H1 (cell line): Measurements from ENCODE around the gene TSHZ2. TPM values are rescaled to one million over a fixed set of nuclear protein-coding genes. Genes with fewer than 3 reads are reported as not detected.

Experiments used
- CTCF ChIA-PET: fragments of 300-600 bp; sonication (Branson Sonifier 250); formaldehyde crosslinking; loops from one replicate; lab custom pipeline; 2021; ENCODE audit not compliant: partially characterized antibody; lab: Charles Lee
- POLR2A ChIA-PET: fragments of 300-600 bp; sonication (Branson Sonifier 250); formaldehyde crosslinking; loops from one replicate; lab custom pipeline; 2021; ENCODE audit warnings: inconsistent platforms; ENCODE audit not compliant: partially characterized antibody; lab: Charles Lee
- DNase-seq, 2 experiments: peaks; one replicate each; pipeline versions ENCODE4 v3.0.0 to v3.0.0-alpha.2; 2010 to 2022; ENCODE audit warnings: low spot score in 2 of 2, low read depth in 1 of 2, mixed read lengths in 1 of 2
- FAIRE-seq: peaks from 2 replicates; lab custom pipeline; 2011; peaks lifted over from hg19 to GRCh38; lab: Jason Lieb, UNC
- H2AFZ ChIP-seq: 2 replicates; pipeline ENCODE4 v1.8.1; 2012; ENCODE audit warnings: low read length, inconsistent platforms
- H2AK5ac ChIP-seq: 2 replicates; pipeline ENCODE4 v1.6.1; 2013; ENCODE audit warnings: low read depth, low read length
- H2BK120ac ChIP-seq: replicated peaks from 2 replicates; pipeline ENCODE3; 2013; ENCODE audit warnings: low read depth, low read length, inconsistent platforms
- H2BK12ac ChIP-seq: 2 replicates; pipeline ENCODE4 v1.6.1; 2013; ENCODE audit warnings: low read depth, low read length
- H2BK15ac ChIP-seq: 2 replicates; pipeline ENCODE4 v1.6.1; 2013; ENCODE audit warnings: low read length
- H2BK20ac ChIP-seq: 2 replicates; pipeline ENCODE4 v1.6.1; 2013; ENCODE audit warnings: low read length
- H2BK5ac ChIP-seq: 2 replicates; pipeline ENCODE4 v1.6.1; 2013; ENCODE audit warnings: low read depth, low read length
- H3K14ac ChIP-seq: 2 replicates; pipeline ENCODE4 v1.6.1; 2013; ENCODE audit warnings: inconsistent platforms; ENCODE audit not compliant: insufficient read length
- H3K18ac ChIP-seq: 2 replicates; pipeline ENCODE4 v1.6.1; 2013; ENCODE audit warnings: low read length; ENCODE audit errors: extremely low read depth
- H3K23ac ChIP-seq: 2 replicates; pipeline ENCODE4 v1.6.1; 2013; ENCODE audit warnings: inconsistent platforms; ENCODE audit not compliant: insufficient read length
- H3K23me2 ChIP-seq: 2 replicates; pipeline ENCODE4 v1.6.1; 2013; ENCODE audit warnings: low read depth, low read length
- H3K27ac ChIP-seq: 2 replicates; pipeline ENCODE4 v1.6.1; 2011; ENCODE audit warnings: low read depth, low read length, inconsistent platforms
- H3K27me3 ChIP-seq, 4 experiments: replicated peaks in 1 of 4; 1 replicate in 1 of 4; 2 replicates in 3 of 4; pipeline versions ENCODE4 v1.6.1 to v1.8.1; 2011 to 2013; ENCODE audit warnings: low read length in 3 of 4, mild to moderate bottlenecking in 3 of 4, inconsistent platforms in 2 of 4, mixed read lengths in 2 of 4, moderate library complexity in 1 of 4; ENCODE audit not compliant: control insufficient read depth in 3 of 4, insufficient read depth in 3 of 4; ENCODE audit errors: extremely low read depth in 1 of 4
- H3K36me3 ChIP-seq, 4 experiments: 2 replicates each; pipeline versions ENCODE4 v1.6.1 to v1.8.1; 2011 to 2013; ENCODE audit warnings: mild to moderate bottlenecking in 4 of 4, low read length in 3 of 4, moderate library complexity in 2 of 4, control low read depth in 1 of 4, inconsistent platforms in 1 of 4; ENCODE audit not compliant: insufficient read depth in 4 of 4, control insufficient read depth in 2 of 4
- H3K4ac ChIP-seq: replicated peaks from 2 replicates; pipeline ENCODE3; 2013; ENCODE audit warnings: low read length, low read depth, mixed read lengths, inconsistent platforms; ENCODE audit not compliant: insufficient read length
- H3K4me1 ChIP-seq, 4 experiments: replicated peaks in 1 of 4; 1 replicate in 1 of 4; 2 replicates in 3 of 4; pipeline versions ENCODE4 v1.6.1 to v1.8.1; 2011 to 2013; ENCODE audit warnings: low read length in 3 of 4, inconsistent platforms in 2 of 4, mixed read lengths in 1 of 4; ENCODE audit not compliant: insufficient read depth in 4 of 4, control insufficient read depth in 3 of 4
- H3K4me2 ChIP-seq, 2 experiments: 2 replicates each; pipeline versions ENCODE4 v1.6.1 to v1.8.1; 2011 to 2013; ENCODE audit warnings: low read depth in 2 of 2, low read length in 2 of 2, control low read depth in 1 of 2, inconsistent platforms in 1 of 2, mild to moderate bottlenecking in 1 of 2; ENCODE audit not compliant: insufficient read depth in 1 of 2
- H3K4me3 ChIP-seq, 4 experiments: fragments of 200-600, 300-600 bp in 1 of 4; sonication (generic), shearing (Covaris generic), sonication (Bioruptor Twin) in 1 of 4; 2 replicates each; pipeline versions ENCODE4 v1.5.1 to v1.8.1; 2011 to 2016; ENCODE audit warnings: low read length in 4 of 4, low read depth in 3 of 4, control low read depth in 2 of 4, inconsistent platforms in 2 of 4, mild to moderate bottlenecking in 2 of 4, mixed read lengths in 1 of 4, moderate library complexity in 1 of 4; ENCODE audit not compliant: insufficient read depth in 2 of 4; ENCODE audit errors: extremely low read depth in 1 of 4
- H3K56ac ChIP-seq: replicated peaks from 2 replicates; pipeline ENCODE3; 2013; ENCODE audit warnings: low read depth, mild to moderate bottlenecking, mixed read lengths, low read length, inconsistent platforms; ENCODE audit not compliant: insufficient read length
- H3K79me1 ChIP-seq: 2 replicates; pipeline ENCODE4 v1.6.1; 2013; ENCODE audit warnings: low read depth, low read length, control low read depth
- H3K79me2 ChIP-seq, 2 experiments: 2 replicates each; pipeline versions ENCODE4 v1.6.1 to v1.8.1; 2012 to 2013; ENCODE audit warnings: low read length in 2 of 2, mild to moderate bottlenecking in 2 of 2, inconsistent platforms in 1 of 2; ENCODE audit not compliant: insufficient read depth in 2 of 2, control insufficient read depth in 1 of 2
- H3K9ac ChIP-seq, 4 experiments: replicated peaks in 1 of 4; 1 replicate in 1 of 4; 2 replicates in 3 of 4; pipeline versions ENCODE4 v1.6.1 to v1.8.1; 2011 to 2013; ENCODE audit warnings: low read depth in 3 of 4, low read length in 3 of 4, control low read depth in 2 of 4, mild to moderate bottlenecking in 2 of 4, moderate library complexity in 2 of 4, inconsistent platforms in 1 of 4; ENCODE audit errors: extremely low read depth in 1 of 4
- H3K9me3 ChIP-seq, 2 experiments: 2 replicates each; pipeline versions ENCODE4 v1.6.1 to v1.8.1; 2012 to 2013; ENCODE audit warnings: mild to moderate bottlenecking in 2 of 2, moderate library complexity in 2 of 2, control low read depth in 1 of 2, inconsistent platforms in 1 of 2, low read depth in 1 of 2, low read length in 1 of 2, mixed read lengths in 1 of 2; ENCODE audit not compliant: insufficient read depth in 2 of 2
- H4K20me1 ChIP-seq, 2 experiments: replicated peaks in 1 of 2; 2 replicates each; pipeline versions ENCODE3 to v1.8.1; 2011 to 2013; ENCODE audit warnings: inconsistent platforms in 2 of 2, low read length in 2 of 2, mild to moderate bottlenecking in 1 of 2; ENCODE audit not compliant: insufficient read depth in 2 of 2, control insufficient read depth in 1 of 2
- H4K5ac ChIP-seq: 2 replicates; pipeline ENCODE4 v1.6.1; 2013; ENCODE audit warnings: low read length, low read depth, mixed read lengths, inconsistent platforms; ENCODE audit not compliant: insufficient read length
- H4K8ac ChIP-seq: 2 replicates; pipeline ENCODE4 v1.8.0; 2013; ENCODE audit warnings: mild to moderate bottlenecking, moderate library complexity, low read length, inconsistent platforms; ENCODE audit not compliant: insufficient read depth; ENCODE audit errors: extremely low read depth
- H4K91ac ChIP-seq: replicated peaks from 2 replicates; pipeline ENCODE3; 2013; ENCODE audit warnings: low read length, mixed read lengths, inconsistent platforms; ENCODE audit not compliant: insufficient read length
- ASH2L ChIP-seq: fragments of 200-600, 300-600 bp; sonication (generic); IDR thresholded peaks from one replicate; pipeline ENCODE4 v1.7.1; 2017; ENCODE audit warnings: low read length
- ATF2 ChIP-seq: IDR thresholded peaks from 2 replicates; pipeline ENCODE4 v1.6.1; 2012; ENCODE audit warnings: low read length, inconsistent platforms
- BCL11A ChIP-seq, 2 experiments: IDR thresholded peaks; one replicate each; pipeline ENCODE4 v1.6.1; 2011; ENCODE audit warnings: low read depth in 2 of 2, low read length in 2 of 2, mild to moderate bottlenecking in 2 of 2
- CEBPB ChIP-seq: IDR thresholded peaks from 2 replicates; pipeline ENCODE4 v1.6.1; 2012; ENCODE audit warnings: low read depth, low read length
- EP300 ChIP-seq, 2 experiments: IDR thresholded peaks; 1 replicate in 1 of 2; 2 replicates in 1 of 2; pipeline ENCODE4 v1.6.1; 2011 to 2012; ENCODE audit warnings: low read depth in 2 of 2, low read length in 2 of 2, mild to moderate bottlenecking in 2 of 2, borderline replicate concordance in 1 of 2, inconsistent platforms in 1 of 2, moderate library complexity in 1 of 2
- NANOG ChIP-seq: IDR thresholded peaks from 2 replicates; pipeline ENCODE4 v1.6.1; 2011; ENCODE audit warnings: low read length, low read depth, mild to moderate bottlenecking, inconsistent platforms; ENCODE audit not compliant: insufficient read depth, poor library complexity, severe bottlenecking
- POU5F1 ChIP-seq: IDR thresholded peaks from 2 replicates; pipeline ENCODE4 v1.6.1; 2011; ENCODE audit warnings: low read depth, mild to moderate bottlenecking, low read length, moderate library complexity
- RAD21 ChIP-seq, 2 experiments: IDR thresholded peaks in 1 of 2; conservative IDR thresholded peaks in 1 of 2; 2 replicates each; pipeline ENCODE4 v1.6.1; 2011; ENCODE audit warnings: low read depth in 2 of 2, low read length in 2 of 2, improper control_type of control experiment in 1 of 2, inconsistent platforms in 1 of 2, mild to moderate bottlenecking in 1 of 2, moderate library complexity in 1 of 2
- RBBP5 ChIP-seq: IDR thresholded peaks from 2 replicates; pipeline ENCODE4 v1.7.1; 2012; ENCODE audit warnings: low read depth, mild to moderate bottlenecking, inconsistent platforms, low read length, moderate library complexity, borderline replicate concordance
- SIN3A ChIP-seq, 2 experiments: IDR thresholded peaks in 1 of 2; conservative IDR thresholded peaks in 1 of 2; 2 replicates each; pipeline ENCODE4 v1.6.1; 2011 to 2012; ENCODE audit warnings: low read length in 2 of 2, improper control_type of control experiment in 1 of 2, low read depth in 1 of 2, mild to moderate bottlenecking in 1 of 2
- TAF7 ChIP-seq: optimal IDR thresholded peaks from 2 replicates; pipeline ENCODE3; 2011; ENCODE audit warnings: low read depth, mild to moderate bottlenecking, inconsistent platforms, low read length, moderate library complexity, borderline replicate concordance
- TEAD4 ChIP-seq: IDR thresholded peaks from 2 replicates; pipeline ENCODE4 v1.6.1; 2012; ENCODE audit warnings: low read depth, low read length, inconsistent platforms, mixed read lengths
- WGBS, 2 experiments: shearing (Covaris generic) in 1 of 2; methylation state at CpG; one replicate each; pipeline versions ENCODE4 v1.1.6 to v1.1.7; 2013 to 2015; ENCODE audit warnings: low lambda C conversion rate in 2 of 2, mixed read lengths in 2 of 2, inconsistent platforms in 1 of 2, low coverage in 1 of 2, missing lambda C conversion rate in 1 of 2; ENCODE audit not compliant: insufficient replicate concordance in 2 of 2, insufficient coverage in 1 of 2, insufficient read length in 1 of 2; ENCODE audit errors: extremely low coverage in 1 of 2, missing lambda C conversion rate in 1 of 2; 5-methylcytosine and 5-hydroxymethylcytosine counted together
- polyA plus RNA-seq, 7 experiments: library from polyadenylated mRNA; depleted of rRNA in 3 of 7; stranded (reverse) in 5 of 7; unstranded in 2 of 7; fragments of >200 nt in 5 of 7; fragments of 200-250 nt in 2 of 7; gene quantifications; 1 replicate in 5 of 7; 2 replicates in 1 of 7; 4 replicates in 1 of 7; pipeline versions ENCODE4 v1.2.1 to v1.2.3, GENCODE V29; 2011 to 2013; ENCODE audit warnings: missing spikeins in 2 of 7, mixed read lengths in 2 of 7
- total RNA-seq: library from RNA; stranded (reverse); fragmentation: NEBNext Ultra II Directional; extraction: Animal tissue kit (Norgen Biotek cat#: 25700); gene quantifications from 2 replicates; pipeline ENCODE4 v1.2.1, GENCODE V29; 2021

Gene TSHZ2
- total and polyA plus RNA-seq, 2 of the 8 experiments (the other 6 are each of a cell fraction or from before 2014, with no cell fraction given) = 0.14 to 0.30 TPM

DNA sequence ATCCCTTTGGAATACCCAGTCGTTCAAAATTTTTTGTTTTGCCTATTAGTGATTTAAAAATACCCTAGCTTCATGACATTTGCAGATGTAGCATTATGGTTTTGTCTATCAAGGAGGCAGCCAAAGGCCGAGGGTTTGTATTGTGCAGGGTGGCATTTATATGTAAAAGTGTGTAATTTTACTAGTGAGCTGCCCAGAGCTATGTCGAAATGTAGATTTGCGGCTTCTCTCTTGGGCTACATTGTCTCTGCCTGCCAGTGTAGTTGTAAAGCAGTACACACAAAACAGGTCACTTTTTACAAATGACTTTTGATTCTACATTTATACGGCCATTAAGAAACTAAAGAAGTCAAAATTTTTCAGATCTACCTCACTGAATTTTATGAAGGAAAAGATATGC is 87.7 kb downstream of the TSHZ2 start:
- FAIRE-seq (no peak), DNase-seq (no peak)
- Histone ChIP-seq H4K8ac (no peak overlapping the region), H3K23ac (no peak overlapping the region), H3K36me3 (no peaks in the 10 kb centered on the region), H4K5ac (no peak overlapping the region), H3K23me2 (peaks cover 2% of the 10 kb centered on the region; the same call in 1 of the 2 replicates), H2BK5ac (no peak overlapping the region), H3K4ac (no peak overlapping the region), H2AFZ (no peak overlapping the region), H3K14ac (no peak overlapping the region), H2BK15ac (no peak overlapping the region), H3K79me2 (no peaks in the 10 kb centered on the region), H2AK5ac (no peak overlapping the region), H4K91ac (no peak overlapping the region), H3K9me3 (no peaks in the 10 kb centered on the region), H3K79me1 (no peaks in the 10 kb centered on the region), H3K27me3 (no peaks in the 10 kb centered on the region), H3K56ac (no peak overlapping the region), H3K18ac (no peak overlapping the region), H2BK120ac (no peak overlapping the region), H3K4me2 (no peak overlapping the region), H3K4me1 (no peaks in the 10 kb centered on the region), H3K27ac (no peak overlapping the region), H3K4me3 (no peak overlapping the region), H4K20me1 (no peaks in the 10 kb centered on the region), H2BK12ac (no peak overlapping the region), H3K9ac (no peak overlapping the region), H2BK20ac (no peak overlapping the region)
- CTCF ChIA-PET = no interaction called here
- 92% methylated on average over 5 of the region's 5 CpGs; no CpG with 5 or more reads in 1 of the 2 experiments for WGBS, 2 experiments
- POLR2A ChIA-PET = interaction anchor here (1.0 kb wide), 1 partner anchor 9 kb away, joined by 3 read pairs; no protein-coding TSS in a partner anchor
- TF ChIP-seq RAD21 (IDR thresholded peaks at IDR 0.05 in 1 of 2, conservative IDR thresholded peaks at IDR 0.05 in 1 of 2; ENCODE audit: low read depth in 2 of 2, low read length in 2 of 2) (no peak), BCL11A (IDR thresholded peaks at IDR 0.05; ENCODE audit: low read depth in 2 of 2, low read length in 2 of 2) (no peak), TAF7 (no peak), CEBPB (no peak), NANOG (no peak), TEAD4 (no peak), POU5F1 (no peak), ASH2L (no peak), EP300 (IDR thresholded peaks at IDR 0.05; ENCODE audit: borderline replicate concordance in 1 of 2, low read depth in 2 of 2, low read length in 2 of 2) (no peak), ATF2 (no peak), SIN3A (conservative IDR thresholded peaks at IDR 0.05 in 1 of 2, IDR thresholded peaks at IDR 0.05 in 1 of 2; ENCODE audit: low read depth in 1 of 2, low read length in 2 of 2) (no peak), RBBP5 (no peak)
